Fibroblast of skin of left biceps (primary cell): ENCODE measurements around the gene WDR45.

Source experiments
- DNase-seq, 2 experiments: peaks; one replicate each; pipeline ENCODE4 v3.0.0-alpha.2; 2013; ENCODE audit warnings: low read depth in 2 of 2

WDR45 gene

DNA sequence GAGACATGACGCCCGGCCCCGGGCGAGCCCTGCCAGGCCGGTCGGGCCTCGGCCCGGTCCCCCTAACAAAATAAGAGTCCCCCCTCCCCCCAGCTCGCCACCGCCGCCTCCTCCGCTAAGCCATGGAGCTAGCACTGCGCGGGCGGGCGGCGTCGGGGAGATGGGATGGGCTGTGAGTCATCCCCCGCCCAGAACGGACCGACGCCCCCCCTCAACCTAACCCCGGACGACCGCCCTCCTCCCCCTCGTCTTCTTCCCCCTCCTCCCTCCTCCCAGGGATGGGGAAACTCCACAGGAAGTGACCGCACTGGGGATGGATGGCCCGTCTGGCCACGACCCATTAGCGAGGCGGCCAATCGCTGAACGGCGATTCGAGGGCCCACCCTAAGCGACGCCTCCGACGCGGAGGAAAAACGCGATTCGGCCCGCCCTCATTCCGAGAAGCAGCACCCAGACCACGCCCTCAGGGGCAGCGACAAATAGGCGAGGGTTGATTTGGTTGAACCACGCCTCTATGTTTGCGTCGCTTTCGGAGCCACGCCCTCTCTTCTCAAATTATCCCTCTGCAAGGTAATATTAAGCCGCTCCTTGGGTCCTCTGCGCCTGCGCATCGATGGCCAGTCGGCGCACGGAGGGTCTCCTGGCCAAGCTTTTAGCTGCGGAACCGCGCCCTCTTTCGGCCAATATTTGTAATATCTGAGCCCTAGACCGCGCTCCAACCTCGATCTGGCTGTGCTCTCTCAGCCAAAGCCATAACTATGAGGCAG, 36.3 kb downstream of the WDR45 start, which contains the start of gene TFE3:
TFE3 (minus strand) TSS at position 138 of the 767 bp plus-strand sequence; CDS start at position 7, 131 bp downstream.
- DNase-seq, result peak; percentile 96 to 97

GRCh38 chrX:49042581-49043219, 37.0 kb downstream of the WDR45 start:
- DNase-seq, result no peak

GRCh38 chrX:49041744-49042580, 37.7 kb downstream of the WDR45 start:
- DNase-seq, result peak in 1 of 2 experiments; percentile 40

DNA sequence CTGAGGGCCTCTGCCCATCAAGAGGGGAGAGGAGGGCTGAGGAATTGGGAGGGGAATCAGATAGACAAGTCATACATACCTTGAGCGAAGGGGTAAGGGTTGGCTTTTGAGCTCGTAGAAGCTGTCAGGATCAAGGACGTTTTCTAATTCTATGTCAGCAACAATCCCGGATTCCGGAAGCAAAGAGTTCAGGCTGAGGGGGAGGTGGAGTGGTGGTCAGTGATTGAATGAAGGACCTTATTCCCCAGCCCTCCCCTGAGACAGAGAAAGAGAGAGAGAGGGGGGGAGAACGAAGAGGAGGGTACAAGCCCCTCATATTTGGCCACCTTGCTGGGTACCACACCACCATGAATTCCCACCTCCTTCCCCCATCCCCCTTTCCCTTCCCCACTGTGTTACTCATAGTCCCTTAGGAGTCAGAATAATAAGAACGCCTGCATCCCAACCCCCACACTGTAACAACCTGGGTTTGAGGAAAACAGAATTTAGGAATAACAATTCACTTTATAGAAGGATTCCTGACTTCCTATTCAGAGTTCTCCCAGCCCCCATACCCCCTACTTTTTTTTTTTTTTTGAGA, 39.2 kb downstream of the WDR45 start:
- DNase-seq, result no peak

DNA sequence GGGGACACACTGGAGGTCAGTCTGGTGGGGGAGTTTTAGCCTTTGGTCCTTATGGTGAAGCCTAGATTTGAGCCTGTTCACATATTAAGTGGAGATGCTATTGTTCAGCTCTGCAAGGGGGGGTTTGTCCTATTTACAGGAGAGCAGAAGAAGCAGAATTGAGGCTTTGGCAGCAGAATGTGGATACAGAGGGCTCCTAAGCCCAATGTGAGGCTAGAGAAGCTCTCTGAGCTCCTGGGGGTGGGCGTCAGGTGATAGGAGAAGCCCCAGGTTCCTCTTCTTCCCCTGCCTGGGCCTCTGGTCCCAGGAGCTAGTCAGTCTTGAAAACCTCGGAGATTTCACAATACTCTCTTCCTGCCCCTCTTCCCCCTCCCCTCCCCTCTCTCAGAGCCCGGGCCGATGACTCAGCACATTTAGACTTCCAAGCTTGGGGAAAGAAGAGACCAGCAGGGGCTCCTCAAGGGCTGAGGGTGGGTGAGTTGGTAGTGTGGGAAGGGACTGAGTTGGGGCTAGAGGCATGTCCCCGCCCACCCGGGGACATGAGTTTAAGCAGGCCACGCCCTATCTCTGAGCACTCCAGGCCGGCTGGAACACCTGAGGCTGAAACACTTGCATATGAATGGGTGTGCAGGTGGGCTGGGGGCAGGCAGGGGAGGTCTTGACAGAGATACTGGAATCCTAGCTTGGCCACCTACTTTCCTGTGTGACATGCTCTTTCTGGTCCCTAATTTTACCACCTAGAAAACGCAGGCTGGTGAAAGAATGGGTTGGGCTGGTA, 39.9 kb downstream of the WDR45 start:
- peak; percentile 87 for DNase-seq

DNA sequence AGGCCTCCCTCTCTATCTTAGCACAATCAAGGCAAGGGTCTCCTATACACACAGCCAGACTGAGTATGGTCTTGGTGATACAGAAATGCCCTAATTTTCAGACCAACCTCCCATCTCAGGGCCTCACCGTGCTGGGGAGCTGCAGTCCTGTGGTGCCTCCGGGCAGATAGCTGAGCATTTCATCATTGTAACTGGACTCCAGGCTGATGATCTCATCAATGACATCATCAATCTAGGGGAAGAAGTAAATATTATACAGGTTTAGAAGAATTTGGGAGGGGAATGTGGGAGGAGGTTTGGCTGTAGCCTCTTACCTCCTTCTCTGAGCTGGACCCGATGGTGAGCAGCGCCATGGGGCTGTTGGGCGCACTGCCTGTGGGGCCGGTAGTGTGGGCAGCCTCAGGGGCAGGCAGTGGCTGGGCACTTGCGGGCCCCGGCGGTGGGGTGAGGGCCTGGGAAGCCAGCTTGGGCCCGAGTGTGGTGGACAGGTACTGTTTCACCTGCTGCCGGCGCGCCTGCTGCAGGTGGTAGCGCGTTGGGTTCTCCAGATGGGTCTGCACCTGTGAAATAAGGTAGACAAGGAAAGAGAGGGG, 41.7 kb downstream of the WDR45 start:
- DNase-seq, result no peak

- DNase-seq, result no peak
These were observed 49.4 kb downstream of the WDR45 start for GRCh38 chrX:49030283-49030682.

DNA sequence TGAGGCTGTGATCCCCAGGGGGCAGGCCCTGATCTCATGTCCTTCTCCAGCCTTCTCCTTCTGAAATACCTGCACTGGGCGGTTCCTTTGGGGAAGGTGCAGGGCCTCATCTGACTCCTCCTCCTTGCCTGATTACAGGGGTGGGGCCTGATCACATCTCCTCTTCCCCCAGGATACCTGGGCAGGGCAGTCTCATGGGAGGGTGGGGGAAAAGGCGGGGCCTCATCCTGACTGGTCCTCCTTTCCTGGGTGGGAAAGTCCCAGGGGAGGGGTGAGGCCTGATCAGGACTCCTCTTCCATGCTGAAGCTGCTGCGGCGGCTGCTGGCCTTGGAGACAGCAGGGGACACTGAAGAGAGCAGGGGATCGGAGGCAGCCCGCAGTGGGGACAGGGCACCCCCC, 49.8 kb downstream of the WDR45 start:
- no peak for DNase-seq
